Measurements from ENCODE around the gene FOXP1. TPM values are rescaled to one million over a fixed set of nuclear protein-coding genes. Genes with fewer than 3 reads are reported as not detected.

The FOXP1 gene
- total and polyA plus RNA-seq, 4 donors = 4.9 to 35.4 (median 32.0) TPM

- H3K36me3 ChIP-seq (ENCODE audit: control insufficient read depth in 4 of 4, insufficient read depth in 3 of 4, low read depth in 1 of 4, low read length in 3 of 4) = no peaks in the 10 kb centered on the region
- TF ChIP-seq FOXA2 (IDR thresholded peaks at IDR 0.05) (no peak), HNF4G (IDR thresholded peaks at IDR 0.05) (no peak), RAD21 (IDR thresholded peaks at IDR 0.05) (no peak), HNF4A (conservative IDR thresholded peaks at IDR 0.05) (no peak), SP1 (IDR thresholded peaks at IDR 0.05) (no peak), TAF1 (conservative IDR thresholded peaks at IDR 0.05) (no peak), NR2F2 (IDR thresholded peaks at IDR 0.05) (no peak), YY1 (IDR thresholded peaks at IDR 0.05) (no peak), JUND (IDR thresholded peaks at IDR 0.05) (no peak), ZBTB33 (IDR thresholded peaks at IDR 0.05) (no peak), FOXA1 (IDR thresholded peaks at IDR 0.05) (no peak), CTCF (IDR thresholded peaks at IDR 0.05; ENCODE audit: low read depth, low read length, missing input control) (no peak), REST (IDR thresholded peaks at IDR 0.05) (no peak), ATF3 (IDR thresholded peaks at IDR 0.05) (no peak), GABPA (IDR thresholded peaks at IDR 0.05 in 1 of 2, conservative IDR thresholded peaks at IDR 0.05 in 1 of 2) (no peak), MAX (IDR thresholded peaks at IDR 0.05) (no peak), RXRA (IDR thresholded peaks at IDR 0.05) (no peak), EGR1 (IDR thresholded peaks at IDR 0.05; ENCODE audit: low read depth in 2 of 2) (no peak)
- H3K9me3 ChIP-seq (ENCODE audit: control insufficient read depth in 4 of 4, low read length in 3 of 4) = no peaks in the 10 kb centered on the region
- no peak overlapping the region for H3K27ac ChIP-seq (ENCODE audit: low read depth in 1 of 2, low read length in 2 of 2)
- WGBS = 76% methylated on average over 4 of the region's 4 CpGs
- no peak for DNase-seq (ENCODE audit: low spot score)
- H3K4me1 ChIP-seq (ENCODE audit: control insufficient read depth in 4 of 4, insufficient read depth in 4 of 4, low read length in 3 of 4) = peaks cover 8 to 21% (median 19%) of the 10 kb centered on the region in 4 donors
- no peak overlapping the region for H3K4me3 ChIP-seq (ENCODE audit: low read depth in 1 of 3, low read length in 3 of 3)
- no peak overlapping the region for H3K9ac ChIP-seq (ENCODE audit: low read depth in 1 of 2, low read length in 2 of 2)
- H3K27me3 ChIP-seq (ENCODE audit: control insufficient read depth in 4 of 4, insufficient read depth in 4 of 4, low read length in 3 of 4) = no peaks in the 10 kb centered on the region
Observed at GRCh38 chr3:71214016-71214415, 369.5 kb downstream of the FOXP1 start.
